B cell (primary cell): ENCODE measurements around the gene IL1RN. TPM values are rescaled to one million over a fixed set of nuclear protein-coding genes. Genes with fewer than 3 reads are reported as not detected.

ENCODE experiments used
- ATAC-seq: fragments of 200-7000 bp; cut with Tn5 transposase; one replicate; pipeline ENCODE4 v1.10.0; 2021; ENCODE audit warnings: low read depth, mild to moderate bottlenecking, moderate number of reproducible peaks, moderate library complexity
- CTCF ChIA-PET: fragments of 350-600 bp; sonication (Branson Sonifier 250); formaldehyde crosslinking; loops from one replicate; lab custom pipeline; 2021; ENCODE audit warnings: antibody characterized with exemption, inconsistent platforms; lab: Charles Lee
- POLR2A ChIA-PET: fragments of 350-600 bp; sonication (Branson Sonifier 250); formaldehyde crosslinking; loops from one replicate; lab custom pipeline; 2021; ENCODE audit warnings: antibody characterized with exemption; lab: Charles Lee
- DNase-seq: peaks from one replicate; pipeline ENCODE4 v3.0.0; 2013
- H2AFZ ChIP-seq: 2 replicates; pipeline ENCODE4 v1.6.1; 2012; ENCODE audit warnings: mild to moderate bottlenecking, low read depth, low read length; ENCODE audit not compliant: insufficient read depth, poor library complexity, severe bottlenecking
- H3K27ac ChIP-seq, 2 donors: 1 replicate in 1 of 2; 2 replicates in 1 of 2; pipeline ENCODE4 v1.5.1; 2012 to 2013; ENCODE audit warnings: low read length in 2 of 2, mild to moderate bottlenecking in 2 of 2, moderate library complexity in 1 of 2
- H3K27me3 ChIP-seq, 4 experiments: fragments of 200-600 bp in 1 of 4; sonication (generic) in 1 of 4; replicated peaks in 1 of 4; 1 replicate in 2 of 4; 2 replicates in 2 of 4; pipeline versions ENCODE4 v1.6.1 to v1.7.0; 2013 to 2016; ENCODE audit warnings: low read length in 3 of 4, mild to moderate bottlenecking in 2 of 4, mixed read lengths in 1 of 4, moderate library complexity in 1 of 4; ENCODE audit not compliant: insufficient read depth in 4 of 4, control insufficient read depth in 3 of 4; ENCODE audit errors: control extremely low read depth in 1 of 4
- H3K36me3 ChIP-seq, 2 experiments: replicated peaks in 1 of 2; 1 replicate in 1 of 2; 2 replicates in 1 of 2; pipeline versions ENCODE4 v1.6.1 to v1.7.1; 2013; ENCODE audit warnings: low read length in 1 of 2; ENCODE audit not compliant: insufficient read depth in 2 of 2, control insufficient read depth in 1 of 2; ENCODE audit errors: control extremely low read depth in 1 of 2, extremely low read depth in 1 of 2
- H3K4me1 ChIP-seq, 2 donors: fragments of 200-600 bp in 1 of 2; sonication (generic) in 1 of 2; 1 replicate in 1 of 2; 2 replicates in 1 of 2; pipeline versions ENCODE4 v1.5.1 to v1.6.1; 2013 to 2017; ENCODE audit warnings: low read length in 2 of 2; ENCODE audit not compliant: control insufficient read depth in 2 of 2, insufficient read depth in 2 of 2
- H3K4me2 ChIP-seq: replicated peaks from 2 replicates; pipeline ENCODE3; 2012; ENCODE audit warnings: mild to moderate bottlenecking, low read depth, low read length; ENCODE audit not compliant: poor library complexity, severe bottlenecking
- H3K4me3 ChIP-seq, 5 experiments: fragments of 200-600 bp in 1 of 5; sonication (generic) in 1 of 5; 1 replicate in 3 of 5; 2 replicates in 2 of 5; pipeline versions ENCODE4 v1.5.1 to v1.7.0; 2011 to 2016; ENCODE audit warnings: low read length in 4 of 5, mild to moderate bottlenecking in 4 of 5, low read depth in 2 of 5, control low read depth in 1 of 5, moderate library complexity in 1 of 5; ENCODE audit not compliant: insufficient read depth in 1 of 5; ENCODE audit errors: control extremely low read depth in 1 of 5, extremely low read depth in 1 of 5
- H3K79me2 ChIP-seq: fragments of 200-600 bp; sonication (generic); one replicate; pipeline ENCODE4 v1.6.0; 2016; ENCODE audit warnings: low read length; ENCODE audit not compliant: control insufficient read depth, insufficient read depth
- H3K9ac ChIP-seq: fragments of 200-600 bp; sonication (generic); 2 replicates; pipeline ENCODE4 v1.6.1; 2017; ENCODE audit warnings: mild to moderate bottlenecking, low read length, moderate library complexity
- H3K9me3 ChIP-seq, 3 donors: one replicate each; pipeline versions ENCODE4 v1.6.1 to v1.7.1; 2013; ENCODE audit warnings: low read length in 2 of 3; ENCODE audit not compliant: control insufficient read depth in 2 of 3, insufficient read depth in 1 of 3; ENCODE audit errors: control extremely low read depth in 1 of 3
- H4K20me1 ChIP-seq: 2 replicates; pipeline ENCODE4 v1.6.0; 2012; ENCODE audit warnings: mild to moderate bottlenecking, low read length; ENCODE audit not compliant: insufficient read depth, control insufficient read depth, poor library complexity, severe bottlenecking
- H3K27ac Mint-ChIP-seq: one replicate; pipeline ENCODE4 v1.8.0; 2021; ENCODE audit warnings: mixed read lengths
- H3K27me3 Mint-ChIP-seq: one replicate; pipeline ENCODE4 v1.8.0; 2021; ENCODE audit warnings: mixed read lengths
- H3K4me1 Mint-ChIP-seq: one replicate; pipeline ENCODE4 v1.8.0; 2021; ENCODE audit warnings: mixed read lengths
- H3K4me3 Mint-ChIP-seq: one replicate; pipeline ENCODE4 v1.8.0; 2021; ENCODE audit warnings: mixed read lengths
- H3K9me3 Mint-ChIP-seq: one replicate; pipeline ENCODE4 v1.8.0; 2022; ENCODE audit warnings: mixed read lengths; ENCODE audit not compliant: insufficient read depth
- EZH2 ChIP-seq: IDR thresholded peaks from 2 replicates; pipeline ENCODE4 v1.6.1; 2012; ENCODE audit warnings: borderline replicate concordance, low read depth, mild to moderate bottlenecking, moderate library complexity, low read length; ENCODE audit not compliant: insufficient read depth, poor library complexity, severe bottlenecking
- WGBS: methylation state at CpG from one replicate; pipeline ENCODE4 v1.1.5; 2013; ENCODE audit warnings: missing lambda C conversion rate; ENCODE audit not compliant: insufficient coverage; 5-methylcytosine and 5-hydroxymethylcytosine counted together
- intact Hi-C: fragments of 100-400 bp; cut with micrococcal nuclease; formaldehyde crosslinking; loops from one replicate; pipeline ENCODE4 v1.10.0; 2022
- polyA plus RNA-seq: library from polyadenylated mRNA; depleted of rRNA; stranded (reverse); fragments of >200 nt; gene quantifications from 2 replicates; pipeline ENCODE4 v1.2.3, GENCODE V29; 2012
- total RNA-seq, 2 donors: library from RNA; stranded (reverse); fragments of 120-200 nt in 1 of 2; gene quantifications; 1 replicate in 1 of 2; 2 replicates in 1 of 2; pipeline versions ENCODE4 v1.2.3 to v1.2.4, GENCODE V29; 2013 to 2022
- TF ChIP-seq, protein P1 (sequence below): fragments of 200-600 bp; IDR thresholded peaks from one replicate; pipeline ENCODE4 v1.8.0; 2022; ENCODE audit warnings: antibody characterized with exemption, mild to moderate bottlenecking

IL1RN gene
- total and polyA plus RNA-seq, 2 donors (not counting 1 experiment from before 2014, with no cell fraction given) = 0.79 TPM; not detected in 1

- Histone ChIP-seq H3K4me2 (peak overlapping the region; percentile 61), H3K4me3 (no peak overlapping the region), H3K9me3 (no peaks in the 10 kb centered on the region), H3K4me1 (peaks cover 82 to 97% of the 10 kb centered on the region in 2 donors), H3K27me3 (no peaks in the 10 kb centered on the region), H3K9ac (peak overlapping the region; percentile 1), H3K79me2 (peaks cover 100% of the 10 kb centered on the region), H3K36me3 (peaks cover 0 to 85% of the 10 kb centered on the region in 2 experiments), H2AFZ (no peak overlapping the region), H4K20me1 (peaks cover 100% of the 10 kb centered on the region), H3K27ac (peak overlapping the region; percentile 31 to 73)
- Mint-ChIP-seq H3K9me3 (no peaks in the 10 kb centered on the region), H3K27me3 (no peaks in the 10 kb centered on the region), H3K4me1 (peaks cover 91% of the 10 kb centered on the region), H3K27ac (peak overlapping the region; percentile 90), H3K4me3 (peak overlapping the region; percentile 69)
- TF ChIP-seq EZH2 = no peak
- TF ChIP-seq, protein P1, sequence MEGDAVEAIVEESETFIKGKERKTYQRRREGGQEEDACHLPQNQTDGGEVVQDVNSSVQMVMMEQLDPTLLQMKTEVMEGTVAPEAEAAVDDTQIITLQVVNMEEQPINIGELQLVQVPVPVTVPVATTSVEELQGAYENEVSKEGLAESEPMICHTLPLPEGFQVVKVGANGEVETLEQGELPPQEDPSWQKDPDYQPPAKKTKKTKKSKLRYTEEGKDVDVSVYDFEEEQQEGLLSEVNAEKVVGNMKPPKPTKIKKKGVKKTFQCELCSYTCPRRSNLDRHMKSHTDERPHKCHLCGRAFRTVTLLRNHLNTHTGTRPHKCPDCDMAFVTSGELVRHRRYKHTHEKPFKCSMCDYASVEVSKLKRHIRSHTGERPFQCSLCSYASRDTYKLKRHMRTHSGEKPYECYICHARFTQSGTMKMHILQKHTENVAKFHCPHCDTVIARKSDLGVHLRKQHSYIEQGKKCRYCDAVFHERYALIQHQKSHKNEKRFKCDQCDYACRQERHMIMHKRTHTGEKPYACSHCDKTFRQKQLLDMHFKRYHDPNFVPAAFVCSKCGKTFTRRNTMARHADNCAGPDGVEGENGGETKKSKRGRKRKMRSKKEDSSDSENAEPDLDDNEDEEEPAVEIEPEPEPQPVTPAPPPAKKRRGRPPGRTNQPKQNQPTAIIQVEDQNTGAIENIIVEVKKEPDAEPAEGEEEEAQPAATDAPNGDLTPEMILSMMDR = no peak
- 78% methylated on average over 13 of the region's 17 CpGs for WGBS
- ATAC-seq = no peak
- ChIA-PET CTCF (interaction anchor here (0.7 to 18.3 kb wide), 12 partner anchors 9 to 219 kb away, joined by 3 to 327 read pairs (median 4); no protein-coding TSS in a partner anchor), POLR2A (interaction anchor here (0.6 to 1.9 kb wide), 4 partner anchors 8 to 20 kb away, joined by 3 to 6 read pairs (median 4); no protein-coding TSS in a partner anchor)
- DNase-seq = no peak
- intact Hi-C loops = no loop called here
Observed at GRCh38 chr2:113180131-113180946, 52.9 kb downstream of the IL1RN start.
